Measurements from ENCODE around the gene SCAI. TPM values are rescaled to one million over a fixed set of nuclear protein-coding genes. Genes with fewer than 3 reads are reported as not detected.
A peak's percentile ranks its signal among the peaks of the same experiment; 100 is the strongest.
"Not testable (repeated sequence)": the region's sequence is repeated elsewhere in the genome, so short reads cannot be mapped to it uniquely, and the experiment has no call there.

SCAI gene
- 5.7 and 6.1 TPM in 2 replicates for total RNA-seq (2012; rRNA removed)

- Histone ChIP-seq H3K9me3 (replicated peaks; ENCODE audit: low read length) (no peaks in the 10 kb centered on the region), H3K4me1 (ENCODE audit: control insufficient read depth, insufficient read depth, low read length) (peaks cover 11% of the 10 kb centered on the region), H3K4me2 (ENCODE audit: low read length) (peak within 1 kb of the TSS; percentile 97), H3K4me3 (ENCODE audit: low read length) (peak within 1 kb of the TSS; percentile 71), H3K27me3 (ENCODE audit: control insufficient read depth, insufficient read depth, low read length) (no peaks in the 10 kb centered on the region), H3K36me3 (ENCODE audit: insufficient read depth, low read length) (no peaks in the 10 kb centered on the region), H3K9ac (ENCODE audit: low read depth, low read length) (peak within 1 kb of the TSS; percentile 32)
Measured at GRCh38 chr9:125143377-125144090, at the start of gene SCAI. TSS of gene SCAI (minus strand) at chr9:125143528. CDS start at chr9:125143437, 91 bp downstream.

DNA sequence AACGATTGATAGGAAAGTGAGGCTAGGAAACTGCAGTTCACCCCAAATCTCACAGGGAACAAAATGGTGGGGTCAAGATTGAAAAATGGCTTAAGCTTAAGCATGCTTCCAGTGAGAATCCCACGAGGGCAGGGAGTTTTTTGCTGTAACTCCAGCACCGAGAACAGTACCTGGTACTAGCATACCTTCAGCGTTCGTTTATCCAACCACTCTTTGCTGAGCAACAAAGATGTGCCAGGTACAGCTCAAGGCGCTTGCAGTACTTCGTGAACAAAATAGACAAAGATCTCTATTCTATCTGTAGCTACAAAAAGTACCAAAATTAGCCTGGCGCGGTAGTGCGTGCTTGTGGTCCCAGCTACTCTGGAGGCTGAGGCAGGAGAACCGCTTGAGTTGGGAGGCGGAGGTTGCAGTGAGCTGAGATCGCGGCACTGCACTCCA is 47.1 kb upstream of the SCAI start:
- Histone ChIP-seq H3K36me3 (ENCODE audit: insufficient read depth, low read length) (no peaks in the 10 kb centered on the region), H3K9me3 (replicated peaks; ENCODE audit: low read length) (no peaks in the 10 kb centered on the region), H3K4me1 (ENCODE audit: control insufficient read depth, insufficient read depth, low read length) (peaks cover 9% of the 10 kb centered on the region), H3K9ac (ENCODE audit: low read depth, low read length) (peak overlapping the region; percentile 99), H3K4me3 (ENCODE audit: low read length) (peak overlapping the region; percentile 80), H3K27me3 (ENCODE audit: control insufficient read depth, insufficient read depth, low read length) (no peaks in the 10 kb centered on the region), H3K4me2 (ENCODE audit: low read length) (peak overlapping the region; percentile 81)

DNA sequence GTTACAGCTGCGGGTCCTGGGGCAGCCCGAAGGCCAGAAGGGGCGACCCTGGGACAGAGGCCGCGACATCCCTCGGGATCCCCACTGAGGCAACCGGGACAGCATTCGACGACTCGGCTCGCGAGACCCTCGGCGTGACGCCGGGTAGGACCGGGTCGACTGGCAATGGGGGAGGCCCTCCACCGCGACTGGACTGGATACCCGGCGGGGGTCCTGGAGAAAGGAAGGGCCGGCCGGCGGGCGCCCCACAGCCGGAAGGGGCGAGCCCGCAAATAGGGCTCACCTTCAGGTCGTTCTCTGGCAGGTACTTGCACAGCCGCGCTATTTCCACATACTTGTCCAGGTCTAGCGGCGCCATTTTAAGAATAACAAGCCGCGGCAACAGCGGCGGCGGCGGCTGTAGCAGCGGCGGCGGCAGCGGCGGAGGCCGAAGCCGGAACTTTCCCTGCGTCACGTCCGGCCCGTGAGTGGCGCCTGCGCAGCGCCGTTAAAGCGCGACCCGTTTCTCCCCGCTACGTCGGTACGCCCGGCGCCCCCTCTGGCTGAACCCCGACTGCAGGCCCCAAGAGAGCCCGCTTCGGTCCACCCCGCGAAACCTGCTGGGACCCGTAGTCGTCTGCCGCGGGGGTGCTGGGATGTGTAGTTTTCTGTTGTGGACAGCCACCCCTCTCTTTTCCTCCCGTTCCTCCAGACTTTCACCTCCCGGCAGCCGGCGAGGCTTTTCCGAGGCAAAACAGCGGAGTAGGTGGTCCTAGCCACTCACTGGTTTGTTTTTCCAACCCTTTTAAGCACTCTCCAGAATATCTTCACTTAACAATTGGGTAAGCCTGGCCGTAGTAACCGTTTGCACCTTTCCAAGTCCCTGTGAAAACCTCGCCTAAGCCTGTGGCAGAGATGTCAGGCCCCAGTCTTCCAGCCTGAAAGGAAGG is 46.3 kb upstream of the SCAI start, which contains the start of gene PPP6C:
PPP6C (minus strand) TSS at position 443 of the 929 bp plus-strand sequence; CDS start at position 358, 85 bp downstream.
- Histone ChIP-seq H3K4me2 (ENCODE audit: low read length) (peak within 1 kb of the TSS; percentile 81), H3K9ac (ENCODE audit: low read depth, low read length) (peak within 1 kb of the TSS; percentile 99), H3K27me3 (ENCODE audit: control insufficient read depth, insufficient read depth, low read length) (no peaks in the 10 kb centered on the region), H3K9me3 (replicated peaks; ENCODE audit: low read length) (no peaks in the 10 kb centered on the region), H3K36me3 (ENCODE audit: insufficient read depth, low read length) (no peaks in the 10 kb centered on the region), H3K4me1 (ENCODE audit: control insufficient read depth, insufficient read depth, low read length) (peaks cover 9% of the 10 kb centered on the region), H3K4me3 (ENCODE audit: low read length) (peak within 1 kb of the TSS; percentile 80)

DNA sequence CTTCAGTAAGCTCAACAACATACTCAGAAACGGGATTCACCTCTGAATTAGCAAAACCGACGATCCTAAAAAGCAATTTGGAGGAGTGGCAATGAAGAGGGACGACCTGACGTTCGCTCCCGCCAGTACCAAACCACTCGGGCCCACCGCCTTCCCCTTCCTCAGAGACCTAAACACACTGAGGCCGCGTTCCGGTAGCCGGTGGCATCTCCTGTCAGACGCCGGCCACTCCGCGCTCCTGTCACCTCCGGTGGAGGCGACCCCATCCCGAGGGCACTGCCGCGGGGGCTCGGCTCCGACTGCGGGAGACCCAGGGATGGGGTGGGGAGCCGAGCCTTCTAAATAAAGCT is 45.7 kb upstream of the SCAI start:
- H3K4me3 ChIP-seq (ENCODE audit: low read length): peak overlapping the region; percentile 80
- no peaks in the 10 kb centered on the region for H3K36me3 ChIP-seq (ENCODE audit: insufficient read depth, low read length)
- H3K27me3 ChIP-seq (ENCODE audit: control insufficient read depth, insufficient read depth, low read length): no peaks in the 10 kb centered on the region
- no peaks in the 10 kb centered on the region for H3K9me3 ChIP-seq (replicated peaks; ENCODE audit: low read length)
- peaks cover 9% of the 10 kb centered on the region for H3K4me1 ChIP-seq (ENCODE audit: control insufficient read depth, insufficient read depth, low read length)
- H3K4me2 ChIP-seq (ENCODE audit: low read length): peak overlapping the region; percentile 81
- H3K9ac ChIP-seq (ENCODE audit: low read depth, low read length): peak overlapping the region; percentile 99

GRCh38 chr9:125183561-125183960 is 40.2 kb upstream of the SCAI start:
- Histone ChIP-seq H3K9me3 (replicated peaks; ENCODE audit: low read length) (no peaks in the 10 kb centered on the region), H3K4me3 (ENCODE audit: low read length) (no peak overlapping the region), H3K4me1 (ENCODE audit: control insufficient read depth, insufficient read depth, low read length) (peaks cover 9% of the 10 kb centered on the region), H3K27me3 (ENCODE audit: control insufficient read depth, insufficient read depth, low read length) (no peaks in the 10 kb centered on the region), H3K4me2 (ENCODE audit: low read length) (no peak overlapping the region), H3K36me3 (ENCODE audit: insufficient read depth, low read length) (no peaks in the 10 kb centered on the region), H3K9ac (ENCODE audit: low read depth, low read length) (no peak overlapping the region)

- no peak overlapping the region for H3K9ac ChIP-seq (ENCODE audit: low read depth, low read length)
Measured at GRCh38 chr9:125183054-125183453, 39.7 kb upstream of the SCAI start.

GRCh38 chr9:125181756-125182155 is 38.4 kb upstream of the SCAI start:
- not testable (repeated sequence) for H3K36me3 ChIP-seq (ENCODE audit: insufficient read depth, low read length); H3K9me3 ChIP-seq (replicated peaks; ENCODE audit: low read length); H3K9ac ChIP-seq (ENCODE audit: low read depth, low read length); H3K4me2 ChIP-seq (ENCODE audit: low read length); H3K27me3 ChIP-seq (ENCODE audit: control insufficient read depth, insufficient read depth, low read length); H3K4me1 ChIP-seq (ENCODE audit: control insufficient read depth, insufficient read depth, low read length); H3K4me3 ChIP-seq (ENCODE audit: low read length)

More at GRCh38 chr9:125183054-125183453, 39.7 kb upstream of the SCAI start:
- Histone ChIP-seq H3K4me2 (ENCODE audit: low read length) (no peak overlapping the region), H3K9me3 (replicated peaks; ENCODE audit: low read length) (no peaks in the 10 kb centered on the region), H3K36me3 (ENCODE audit: insufficient read depth, low read length) (no peaks in the 10 kb centered on the region), H3K27me3 (ENCODE audit: control insufficient read depth, insufficient read depth, low read length) (no peaks in the 10 kb centered on the region), H3K4me3 (ENCODE audit: low read length) (no peak overlapping the region), H3K4me1 (ENCODE audit: control insufficient read depth, insufficient read depth, low read length) (peaks cover 6% of the 10 kb centered on the region)

GRCh38 chr9:125180876-125181275 is 37.5 kb upstream of the SCAI start:
- no peaks in the 10 kb centered on the region for H3K27me3 ChIP-seq (ENCODE audit: control insufficient read depth, insufficient read depth, low read length)
- H3K9me3 ChIP-seq (replicated peaks; ENCODE audit: low read length): no peaks in the 10 kb centered on the region
- no peak overlapping the region for H3K4me3 ChIP-seq (ENCODE audit: low read length)
- no peak overlapping the region for H3K4me2 ChIP-seq (ENCODE audit: low read length)
- H3K4me1 ChIP-seq (ENCODE audit: control insufficient read depth, insufficient read depth, low read length): peaks cover 6% of the 10 kb centered on the region
- H3K9ac ChIP-seq (ENCODE audit: low read depth, low read length): no peak overlapping the region
- no peaks in the 10 kb centered on the region for H3K36me3 ChIP-seq (ENCODE audit: insufficient read depth, low read length)

DNA sequence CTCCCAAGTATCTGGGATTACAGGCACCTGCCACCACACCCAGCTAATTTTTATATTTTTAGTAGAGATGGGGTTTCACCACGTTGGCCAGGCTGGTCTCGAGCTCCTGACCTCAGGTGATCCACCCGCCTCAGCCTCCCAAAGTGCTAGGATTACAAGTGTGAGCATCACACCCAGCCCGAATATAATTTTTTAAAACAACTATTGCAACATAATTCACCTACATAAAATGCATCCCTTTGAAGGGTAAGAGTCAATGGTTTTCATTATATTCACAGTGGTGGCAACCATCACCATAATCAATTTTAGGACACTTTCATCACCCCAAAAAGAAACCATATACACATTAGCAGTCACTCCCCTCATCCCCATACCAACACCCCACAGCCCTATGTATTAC is 36.4 kb upstream of the SCAI start:
- not testable (repeated sequence) for H3K9ac ChIP-seq (ENCODE audit: low read depth, low read length); H3K9me3 ChIP-seq (replicated peaks; ENCODE audit: low read length); H3K27me3 ChIP-seq (ENCODE audit: control insufficient read depth, insufficient read depth, low read length); H3K4me2 ChIP-seq (ENCODE audit: low read length); H3K36me3 ChIP-seq (ENCODE audit: insufficient read depth, low read length); H3K4me3 ChIP-seq (ENCODE audit: low read length); H3K4me1 ChIP-seq (ENCODE audit: control insufficient read depth, insufficient read depth, low read length)

DNA sequence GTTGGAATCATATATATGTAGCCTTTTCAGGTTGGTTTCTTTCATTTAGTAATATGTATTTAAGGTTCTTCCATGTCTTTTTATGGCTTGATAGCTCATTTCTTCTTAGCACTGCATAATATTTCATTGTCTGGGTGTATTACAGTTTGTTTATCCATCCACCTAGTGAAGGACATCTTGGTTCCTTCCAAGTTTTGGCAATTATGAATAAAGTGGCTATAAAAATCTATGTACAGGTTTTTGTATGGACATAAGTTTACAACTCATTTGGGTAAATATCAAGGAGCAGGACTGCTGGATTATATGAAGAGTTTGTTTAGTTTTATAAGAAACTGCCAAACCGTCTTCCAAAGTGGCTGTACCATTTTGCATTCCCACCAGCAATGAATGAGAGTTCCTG is 34.6 kb upstream of the SCAI start:
- Histone ChIP-seq H3K9me3 (replicated peaks; ENCODE audit: low read length) (no peaks in the 10 kb centered on the region), H3K27me3 (ENCODE audit: control insufficient read depth, insufficient read depth, low read length) (no peaks in the 10 kb centered on the region), H3K9ac (ENCODE audit: low read depth, low read length) (no peak overlapping the region), H3K4me2 (ENCODE audit: low read length) (no peak overlapping the region), H3K4me3 (ENCODE audit: low read length) (no peak overlapping the region), H3K4me1 (ENCODE audit: control insufficient read depth, insufficient read depth, low read length) (no peaks in the 10 kb centered on the region), H3K36me3 (ENCODE audit: insufficient read depth, low read length) (no peaks in the 10 kb centered on the region)

GRCh38 chr9:125176636-125177035 is 33.3 kb upstream of the SCAI start:
- H3K27me3 ChIP-seq (ENCODE audit: control insufficient read depth, insufficient read depth, low read length): no peaks in the 10 kb centered on the region
- no peak overlapping the region for H3K9ac ChIP-seq (ENCODE audit: low read depth, low read length)
- no peak overlapping the region for H3K4me2 ChIP-seq (ENCODE audit: low read length)
- no peaks in the 10 kb centered on the region for H3K36me3 ChIP-seq (ENCODE audit: insufficient read depth, low read length)
- H3K4me3 ChIP-seq (ENCODE audit: low read length): no peak overlapping the region
- no peaks in the 10 kb centered on the region for H3K9me3 ChIP-seq (replicated peaks; ENCODE audit: low read length)
- H3K4me1 ChIP-seq (ENCODE audit: control insufficient read depth, insufficient read depth, low read length): peaks cover 7% of the 10 kb centered on the region
